Cardiac septum (tissue), 1 donor: ENCODE results near the gene SIVA1. TPM values are rescaled to one million over a fixed set of nuclear protein-coding genes. Genes with fewer than 3 reads are reported as not detected.
A peak's percentile ranks its signal among the peaks of the same experiment; 100 is the strongest.

Source experiments
- DNase-seq: peaks from one replicate; pipeline ENCODE4 v3.0.0-alpha.2; 2020; ENCODE audit warnings: low spot score
- intact Hi-C: fragments of 100-400 bp; cut with DNase I; formaldehyde crosslinking; loops from one replicate; pipeline ENCODE4 v1.14.0; 2022
- total RNA-seq: library from RNA; stranded (reverse); fragmentation: NEBNext Ultra II Directional; extraction: Animal tissue kit (Norgen Biotek cat#: 25700); gene quantifications from one replicate; pipeline ENCODE4 v1.2.1, GENCODE V29; 2021
- donor health status: DM: no; HTN: no; CAD: no.

Gene SIVA1
- total RNA-seq, 1 donor from 2014 or later: 50.9 TPM

DNA sequence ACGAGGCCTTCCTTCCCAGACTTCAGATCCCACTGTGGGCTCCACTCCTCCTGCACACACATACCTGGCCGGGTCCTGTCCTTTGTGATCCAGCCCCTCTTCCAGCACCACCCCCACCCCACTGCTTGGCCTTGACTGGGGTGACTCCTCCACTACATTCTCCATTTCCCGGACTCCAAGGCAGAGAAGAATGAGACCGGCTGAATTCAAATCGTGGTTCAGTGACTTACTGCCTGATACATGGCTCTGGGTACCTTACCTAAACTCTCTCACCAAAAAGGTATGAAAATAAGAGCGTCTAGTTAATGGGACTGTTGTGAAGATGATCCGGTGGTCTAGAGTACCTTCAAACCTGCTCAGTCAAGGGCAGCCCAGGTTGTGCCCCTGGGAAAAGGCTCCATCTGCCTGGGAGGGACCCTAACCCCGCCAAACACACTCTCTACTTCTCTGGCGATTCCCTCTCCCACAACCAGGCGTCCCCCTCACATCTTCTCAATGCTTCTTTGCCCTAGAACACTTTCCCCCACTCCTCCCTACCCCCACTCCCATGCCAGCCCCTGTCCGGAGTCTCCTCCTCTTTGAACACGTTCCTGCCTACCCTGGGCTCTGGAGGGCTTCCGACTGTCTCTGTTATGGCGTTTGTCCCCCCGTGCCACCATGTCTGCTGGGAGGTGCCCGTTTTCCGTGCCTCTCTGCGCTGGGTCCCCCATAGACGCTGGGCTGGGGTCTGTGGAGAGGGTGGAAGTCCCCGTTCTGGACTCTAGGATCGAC lies 46.5 kb downstream of the SIVA1 start:
- intact Hi-C loops: no loop called here
- DNase-seq: no peak

DNA sequence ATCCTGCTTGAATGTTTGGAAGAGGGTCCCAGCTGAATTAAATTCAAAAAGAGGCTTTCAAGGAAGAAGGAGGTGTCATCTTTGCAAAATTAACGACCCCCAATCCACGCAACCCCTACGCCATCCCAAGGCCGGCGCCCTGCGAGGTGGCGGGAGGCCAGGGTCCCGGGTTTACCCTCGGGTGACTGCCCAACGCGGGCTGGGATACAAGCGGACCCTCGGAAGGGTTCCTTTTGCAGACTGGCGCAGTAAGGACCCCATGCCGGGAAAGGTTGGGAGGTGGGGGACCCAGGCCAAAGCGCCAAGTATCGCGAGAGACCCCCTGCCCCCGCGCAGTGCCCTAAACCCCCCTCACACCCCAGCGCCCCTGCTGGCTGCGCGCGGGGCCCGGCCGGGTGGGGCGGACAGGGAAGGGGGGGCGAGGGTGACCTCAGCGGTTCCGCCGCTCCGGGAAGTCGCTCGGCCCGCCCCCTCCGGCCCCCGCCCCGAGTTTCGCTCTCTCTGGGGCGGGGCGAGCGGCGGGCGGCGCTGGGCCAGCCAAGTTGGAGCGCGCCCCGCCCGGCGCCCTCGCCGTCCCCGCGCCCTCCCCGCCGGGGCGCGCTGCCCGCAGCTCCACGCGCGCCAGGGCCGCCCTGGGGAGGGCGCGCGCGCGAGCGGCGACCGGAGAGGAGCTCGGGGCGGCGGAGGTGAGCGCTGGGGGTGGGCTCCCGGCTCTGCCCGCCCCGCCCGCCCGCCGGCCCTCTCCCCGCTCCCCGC lies 47.2 kb downstream of the SIVA1 start:
- intact Hi-C loops: no loop called here
- DNase-seq: peak; percentile 91

DNA sequence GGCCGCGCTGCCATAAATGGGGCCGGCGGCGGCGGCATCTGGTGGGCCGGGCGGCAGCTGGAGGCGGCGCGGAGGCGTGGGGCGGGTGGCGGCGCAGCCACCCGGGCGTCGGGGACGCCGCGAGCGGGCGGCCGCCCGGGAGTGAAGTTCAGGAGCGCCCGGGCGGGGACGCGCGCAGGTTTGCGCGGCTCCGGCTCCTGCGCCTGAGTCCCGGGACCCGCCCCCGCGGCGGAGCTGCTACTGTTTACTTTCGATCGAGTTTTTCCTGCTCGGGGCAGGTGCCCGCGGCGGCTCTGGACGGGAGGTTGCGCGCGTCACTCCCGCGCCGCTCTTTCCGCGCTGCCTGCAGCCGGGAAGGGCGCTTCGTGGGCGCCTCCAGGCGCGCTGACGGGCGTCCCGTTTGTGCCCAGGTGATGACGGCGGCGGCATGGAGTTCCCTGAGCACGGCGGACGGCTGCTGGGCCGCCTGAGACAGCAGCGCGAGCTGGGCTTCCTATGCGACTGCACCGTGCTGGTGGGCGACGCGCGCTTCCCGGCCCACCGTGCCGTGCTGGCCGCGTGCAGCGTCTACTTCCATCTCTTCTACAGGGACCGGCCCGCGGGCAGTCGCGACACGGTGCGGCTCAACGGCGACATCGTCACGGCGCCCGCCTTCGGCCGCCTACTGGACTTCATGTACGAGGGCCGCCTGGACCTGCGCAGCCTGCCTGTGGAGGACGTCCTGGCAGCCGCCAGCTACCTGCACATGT lies 48.0 kb downstream of the SIVA1 start, which contains the start of gene ZBTB42:
Gene ZBTB42 (plus strand): TSS at position 331 of the 749 bp plus-strand sequence. CDS start 97 bp downstream, at position 428.
- no peak for DNase-seq
- intact Hi-C loops: no loop called here

DNA sequence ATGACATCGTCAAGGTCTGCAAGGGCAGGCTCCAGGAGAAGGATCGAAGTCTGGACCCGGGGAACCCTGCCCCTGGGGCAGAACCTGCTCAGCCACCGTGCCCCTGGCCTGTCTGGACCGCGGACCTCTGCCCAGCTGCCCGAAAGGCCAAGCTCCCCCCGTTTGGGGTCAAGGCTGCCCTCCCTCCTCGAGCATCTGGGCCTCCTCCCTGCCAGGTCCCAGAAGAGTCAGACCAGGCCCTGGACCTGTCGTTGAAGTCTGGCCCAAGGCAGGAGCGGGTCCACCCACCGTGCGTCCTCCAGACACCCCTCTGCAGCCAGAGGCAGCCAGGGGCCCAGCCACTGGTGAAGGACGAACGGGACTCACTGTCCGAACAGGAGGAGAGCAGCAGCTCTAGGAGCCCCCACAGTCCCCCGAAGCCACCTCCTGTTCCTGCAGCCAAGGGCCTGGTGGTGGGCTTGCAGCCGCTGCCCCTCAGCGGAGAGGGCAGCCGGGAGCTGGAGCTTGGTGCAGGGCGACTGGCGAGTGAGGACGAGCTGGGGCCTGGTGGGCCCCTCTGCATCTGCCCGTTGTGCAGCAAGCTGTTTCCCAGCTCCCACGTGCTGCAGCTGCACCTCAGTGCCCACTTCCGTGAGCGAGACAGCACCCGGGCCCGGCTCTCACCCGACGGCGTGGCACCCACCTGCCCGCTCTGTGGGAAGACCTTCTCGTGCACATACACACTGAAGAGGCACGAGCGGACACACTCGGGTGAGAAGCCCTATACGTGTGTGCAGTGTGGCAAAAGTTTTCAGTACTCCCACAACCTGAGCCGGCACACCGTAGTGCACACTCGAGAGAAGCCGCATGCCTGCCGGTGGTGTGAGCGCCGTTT lies 48.8 kb downstream of the SIVA1 start:
- no peak for DNase-seq
- intact Hi-C loops: no loop called here

DNA sequence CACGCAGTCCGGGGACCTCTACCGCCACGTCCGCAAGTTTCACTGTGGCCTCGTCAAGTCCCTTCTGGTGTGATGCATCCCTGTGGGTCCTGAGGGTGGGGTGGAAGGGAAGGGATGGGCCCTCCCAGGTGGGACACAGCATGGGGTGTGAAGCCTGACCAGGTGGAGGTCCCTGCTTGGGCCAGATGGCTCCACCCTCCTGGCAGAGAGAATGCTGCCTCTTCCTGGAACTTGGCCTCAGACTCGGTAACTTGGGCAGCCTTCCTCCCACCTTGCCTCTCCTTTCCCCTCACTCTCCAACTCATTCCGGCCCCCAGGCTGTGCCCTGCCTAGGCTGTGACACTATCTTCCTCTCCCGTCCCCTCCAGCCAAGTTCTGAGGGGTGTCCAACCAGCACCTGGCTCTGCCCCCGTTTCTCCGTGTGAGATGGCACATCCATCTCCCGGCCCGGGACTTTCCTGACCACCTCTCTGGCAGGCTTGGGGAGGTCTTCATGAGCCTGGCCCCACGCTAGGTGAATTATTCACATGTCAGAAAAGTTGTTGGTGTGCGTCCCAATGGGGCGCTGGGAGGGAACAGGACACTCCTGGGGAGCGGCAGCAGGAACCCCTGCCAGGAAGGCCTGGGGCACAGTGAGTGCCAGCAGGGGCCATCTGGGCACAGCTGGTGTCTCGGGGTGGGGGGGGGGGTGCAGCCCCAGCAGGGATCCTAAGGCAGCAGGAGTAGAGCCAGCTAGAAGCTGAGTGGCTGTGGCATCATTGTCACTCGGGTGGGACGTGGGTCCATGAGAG lies 49.6 kb downstream of the SIVA1 start:
- intact Hi-C loops: no loop called here
- DNase-seq: no peak

DNA sequence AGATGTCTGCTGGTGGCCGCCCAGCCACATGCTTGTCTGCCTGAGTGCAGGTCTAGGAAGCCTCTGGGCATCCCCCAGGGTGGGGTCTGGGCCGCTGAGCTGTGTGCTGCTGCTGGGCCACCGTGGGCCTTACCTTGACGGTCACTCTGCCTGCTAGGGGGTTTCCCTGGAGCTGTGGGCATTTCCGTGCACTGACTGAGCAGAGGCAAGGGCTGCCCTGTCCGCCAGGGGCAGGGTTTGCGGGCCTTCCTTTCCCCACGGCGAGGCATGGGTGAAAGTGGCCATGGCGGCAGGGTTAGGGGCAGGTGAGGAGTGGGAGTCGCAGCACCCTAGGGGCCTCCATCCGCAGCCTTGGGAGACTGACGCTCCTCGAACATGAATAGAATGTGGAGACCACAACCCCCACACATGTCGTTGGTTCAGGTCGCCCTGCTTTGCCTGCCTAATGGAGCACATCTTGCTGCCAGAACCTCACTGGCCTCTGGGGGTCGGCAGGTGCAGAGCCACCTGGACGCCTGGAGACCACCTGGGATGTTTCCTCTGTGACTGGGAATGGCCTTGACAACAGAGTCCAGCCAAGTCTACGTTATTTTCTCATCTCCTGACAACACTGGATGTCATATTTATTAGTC lies 50.4 kb downstream of the SIVA1 start:
- peak; percentile 76 for DNase-seq
- intact Hi-C loops: no loop called here

DNA sequence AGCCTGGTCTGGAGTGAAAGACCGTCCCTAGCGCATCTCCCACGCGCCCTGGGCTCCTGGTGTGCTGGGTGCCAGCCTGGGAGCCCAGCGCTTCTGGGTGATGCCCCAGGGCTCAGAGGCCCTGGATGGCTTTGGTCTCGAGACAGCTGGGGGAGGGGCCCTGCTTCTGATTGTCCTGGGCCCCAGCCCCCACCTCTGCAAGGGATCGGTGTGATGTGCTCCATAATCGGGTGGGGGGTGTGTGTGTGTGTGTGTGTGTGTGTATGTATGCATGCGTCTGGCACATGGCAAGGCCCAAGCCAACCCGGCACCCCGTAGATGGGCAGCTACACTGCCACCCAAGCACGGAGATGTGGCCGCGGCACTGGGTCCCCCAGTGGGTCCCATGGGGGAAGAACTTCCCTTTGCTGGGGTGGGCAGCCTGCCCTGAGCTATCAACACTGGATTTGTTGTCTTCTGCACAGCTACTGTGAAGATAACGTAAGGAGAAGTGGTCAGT lies 51.0 kb downstream of the SIVA1 start:
- DNase-seq: no peak
- intact Hi-C loops: no loop called here

DNA sequence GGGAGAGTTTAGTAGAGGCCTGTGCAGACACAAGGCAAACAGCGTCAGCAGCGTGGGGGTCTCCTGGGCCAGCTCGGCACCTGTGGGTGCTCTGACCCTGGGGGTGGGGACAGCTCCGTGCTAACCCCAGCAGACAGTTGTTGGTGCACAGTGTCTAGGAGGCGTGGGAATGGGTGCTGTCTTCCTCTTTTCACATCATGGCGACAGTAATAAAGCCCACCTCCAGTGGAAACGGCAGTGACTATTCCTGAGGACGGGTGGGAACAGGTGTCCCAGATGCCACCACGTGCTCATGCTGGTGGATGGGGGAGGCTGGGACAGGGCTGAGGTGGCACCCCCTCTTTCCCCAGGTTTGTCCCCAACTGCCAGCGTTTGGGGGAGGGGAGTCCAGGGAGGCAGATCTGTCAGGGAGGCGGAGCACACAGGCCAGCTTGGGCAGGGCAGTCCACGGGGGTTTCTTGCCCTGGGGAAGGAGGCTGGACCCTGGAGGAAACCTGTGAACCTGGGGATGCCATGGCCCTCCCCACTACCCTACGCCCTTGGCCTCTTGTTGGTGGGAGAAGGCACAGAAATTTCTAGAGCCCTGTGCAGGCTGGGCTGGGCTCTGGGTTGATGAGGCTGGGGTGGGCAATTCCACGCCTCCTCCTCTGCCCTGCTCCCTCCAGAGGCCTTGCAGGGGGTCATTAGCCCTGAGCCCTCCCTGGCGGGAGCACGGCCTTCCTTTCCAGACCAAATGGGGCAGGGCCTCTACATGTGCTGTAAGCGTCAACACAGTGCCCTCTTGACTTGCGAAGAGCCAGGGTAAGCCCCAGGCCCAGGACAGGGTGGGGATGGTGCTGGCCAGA lies 51.8 kb downstream of the SIVA1 start:
- no peak for DNase-seq
- intact Hi-C loops: no loop called here

DNA sequence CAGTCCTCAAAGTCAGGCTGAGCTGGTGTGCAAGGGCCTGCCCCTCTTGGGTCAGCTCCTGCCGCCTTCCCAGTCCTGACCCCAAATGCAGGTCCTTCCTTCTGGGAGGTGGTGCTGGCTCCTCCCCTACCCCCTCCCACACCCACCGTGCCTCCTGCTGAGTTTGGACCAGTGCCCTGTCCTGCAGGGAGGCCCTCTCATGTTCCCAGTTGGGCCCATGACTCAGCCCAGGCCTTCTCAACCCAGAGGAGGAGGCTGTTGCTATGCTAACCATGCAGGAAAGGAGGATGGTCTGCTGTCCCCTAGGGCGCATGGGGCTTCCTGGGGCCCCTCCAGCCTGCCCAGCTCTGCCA lies 52.4 kb downstream of the SIVA1 start:
- intact Hi-C loops: no loop called here
- no peak for DNase-seq

DNA sequence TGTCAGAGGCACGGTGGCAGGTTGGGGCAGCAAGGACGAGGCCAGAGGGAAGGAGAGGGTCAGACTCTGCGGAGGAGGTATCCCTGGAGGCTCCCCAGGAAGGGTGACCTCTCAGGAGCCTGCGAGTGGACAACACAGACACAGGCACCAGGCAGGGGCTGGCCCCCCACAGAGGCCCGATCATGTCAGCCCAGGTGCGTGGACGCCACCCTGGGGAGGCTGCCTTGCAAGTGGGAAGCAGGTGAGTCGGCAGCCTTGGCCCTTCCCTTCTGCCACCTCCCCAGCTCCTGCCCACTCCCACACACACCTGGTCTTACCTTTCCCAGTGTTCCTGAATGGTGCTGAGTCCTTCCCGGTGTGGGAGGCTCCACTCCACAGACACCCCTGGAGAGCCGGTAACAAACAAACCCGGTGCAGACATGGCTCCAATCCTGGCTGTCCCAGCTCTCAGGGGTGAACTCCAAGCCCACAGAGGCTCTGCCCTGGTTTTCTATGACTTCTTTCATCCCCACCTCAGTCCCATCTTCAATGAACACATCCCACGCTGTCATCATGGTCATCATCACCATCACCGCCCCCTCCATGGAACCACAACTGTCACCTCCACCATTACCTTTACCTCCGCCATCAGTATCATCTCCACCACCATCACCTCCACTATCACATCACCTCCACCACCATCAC lies 53.1 kb downstream of the SIVA1 start:
- intact Hi-C loops: no loop called here

DNA sequence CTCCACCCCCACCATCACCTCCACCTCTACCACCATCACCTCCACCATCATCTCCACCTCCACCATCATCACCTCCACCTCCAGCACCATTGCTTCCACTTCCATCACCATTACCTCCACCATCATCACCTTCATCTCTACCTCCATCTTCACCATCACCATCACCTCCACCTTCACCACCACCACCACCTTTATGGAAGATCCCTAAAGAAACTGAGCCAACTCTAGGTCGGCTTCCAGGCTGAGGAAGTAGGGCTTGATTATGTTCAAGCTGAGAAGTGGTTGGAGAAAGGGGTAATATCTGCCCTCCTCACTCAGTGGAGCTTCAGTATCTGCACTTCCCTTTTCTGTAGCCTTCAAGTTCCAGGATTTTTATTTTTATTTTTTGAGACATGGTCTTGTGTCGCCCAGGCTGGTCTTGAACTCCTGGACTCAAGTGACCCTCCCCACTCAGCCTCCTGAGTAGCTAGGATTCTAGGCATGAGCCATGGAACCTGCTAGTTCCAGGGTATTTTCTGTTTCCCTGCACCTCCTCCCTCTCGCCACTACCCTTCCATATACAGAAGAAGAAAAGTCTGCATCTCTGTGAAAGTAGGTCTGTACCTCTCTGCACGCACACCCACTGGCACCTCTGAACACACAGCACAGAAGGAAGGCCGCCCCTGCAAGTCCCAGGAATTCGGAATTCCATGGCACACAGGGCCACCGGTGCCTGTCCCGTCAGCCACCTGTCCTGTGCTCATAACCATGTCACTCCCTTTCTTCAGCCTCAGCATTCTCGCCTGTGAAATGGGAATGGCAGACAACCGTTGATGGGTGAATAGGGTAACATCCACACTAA lies 53.9 kb downstream of the SIVA1 start:
- no peak for DNase-seq
- intact Hi-C loops: no loop called here

More for the DNA sequence above, 53.1 kb downstream of the SIVA1 start:
- DNase-seq: no peak

DNA sequence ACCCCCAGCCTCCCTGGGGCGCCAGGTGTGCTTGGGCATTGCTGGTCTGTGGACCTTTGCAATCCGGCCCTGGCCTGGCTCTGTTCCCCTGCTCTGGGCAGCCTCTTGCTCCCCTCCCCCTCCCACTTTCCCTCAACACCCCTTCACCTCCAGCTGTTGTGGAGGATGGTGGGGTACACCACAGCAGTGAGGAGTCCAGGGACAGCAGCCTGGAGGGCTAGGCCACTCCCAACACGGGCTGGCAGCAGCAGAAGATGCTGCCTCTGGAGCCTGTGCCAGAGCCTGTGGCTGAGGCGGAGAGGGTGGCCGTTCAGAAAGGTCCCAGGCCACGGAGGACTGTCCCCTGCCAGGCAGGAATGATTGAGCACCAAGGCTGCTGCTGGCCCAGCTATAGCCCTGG lies 55.5 kb downstream of the SIVA1 start:
- no peak for DNase-seq
- intact Hi-C loops: no loop called here
